IPS-11a (cell line): ENCODE measurements around the gene NSUN6.
A peak's percentile ranks its signal among the peaks of the same experiment; 100 is the strongest.

Source experiments
- H3K4me3 ChIP-seq: one replicate; pipeline ENCODE4 v1.5.1; 2013; ENCODE audit warnings: low read depth, low read length, control low read depth

Gene NSUN6, protein sequence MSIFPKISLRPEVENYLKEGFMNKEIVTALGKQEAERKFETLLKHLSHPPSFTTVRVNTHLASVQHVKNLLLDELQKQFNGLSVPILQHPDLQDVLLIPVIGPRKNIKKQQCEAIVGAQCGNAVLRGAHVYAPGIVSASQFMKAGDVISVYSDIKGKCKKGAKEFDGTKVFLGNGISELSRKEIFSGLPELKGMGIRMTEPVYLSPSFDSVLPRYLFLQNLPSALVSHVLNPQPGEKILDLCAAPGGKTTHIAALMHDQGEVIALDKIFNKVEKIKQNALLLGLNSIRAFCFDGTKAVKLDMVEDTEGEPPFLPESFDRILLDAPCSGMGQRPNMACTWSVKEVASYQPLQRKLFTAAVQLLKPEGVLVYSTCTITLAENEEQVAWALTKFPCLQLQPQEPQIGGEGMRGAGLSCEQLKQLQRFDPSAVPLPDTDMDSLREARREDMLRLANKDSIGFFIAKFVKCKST

DNA sequence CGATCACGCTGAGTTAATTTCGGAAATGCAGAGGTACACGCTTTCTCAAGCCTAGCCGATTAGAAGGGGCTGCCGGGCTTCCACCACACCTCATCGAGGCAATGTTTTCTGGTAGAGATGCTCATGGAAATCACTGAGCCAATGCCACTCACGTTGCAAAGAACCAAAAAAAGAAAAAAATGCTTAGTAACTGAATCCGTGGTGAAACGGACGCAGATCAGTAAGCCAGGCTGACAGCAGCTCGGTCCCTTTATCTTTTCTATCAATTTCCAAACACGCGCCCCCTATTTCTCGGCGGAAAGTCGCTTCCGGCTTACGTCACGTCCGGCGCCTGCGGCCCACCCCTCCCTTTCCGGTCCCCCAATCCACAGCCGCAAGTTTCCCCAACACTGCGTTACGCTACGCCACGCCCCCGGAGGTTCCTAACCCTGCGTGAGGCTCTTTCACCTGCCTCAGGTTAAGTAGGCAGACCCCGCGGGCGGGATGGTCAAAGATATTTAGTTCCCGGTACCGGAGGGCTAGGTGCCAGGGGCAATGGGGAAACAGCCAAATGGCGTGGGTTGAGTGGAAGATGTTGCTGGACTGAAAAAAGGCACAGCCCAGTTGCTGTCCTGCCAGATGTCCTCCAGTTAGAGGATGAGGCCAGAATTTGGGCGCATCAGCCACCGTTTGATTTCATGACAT lies at the start of gene NSUN6:
Gene NSUN6, minus strand, starts transcription at position 264 of the 684 bp plus-strand sequence. CDS start 384 bp downstream, outside the sequence.
- H3K4me3 ChIP-seq, result peak within 1 kb of the TSS; percentile 98

DNA sequence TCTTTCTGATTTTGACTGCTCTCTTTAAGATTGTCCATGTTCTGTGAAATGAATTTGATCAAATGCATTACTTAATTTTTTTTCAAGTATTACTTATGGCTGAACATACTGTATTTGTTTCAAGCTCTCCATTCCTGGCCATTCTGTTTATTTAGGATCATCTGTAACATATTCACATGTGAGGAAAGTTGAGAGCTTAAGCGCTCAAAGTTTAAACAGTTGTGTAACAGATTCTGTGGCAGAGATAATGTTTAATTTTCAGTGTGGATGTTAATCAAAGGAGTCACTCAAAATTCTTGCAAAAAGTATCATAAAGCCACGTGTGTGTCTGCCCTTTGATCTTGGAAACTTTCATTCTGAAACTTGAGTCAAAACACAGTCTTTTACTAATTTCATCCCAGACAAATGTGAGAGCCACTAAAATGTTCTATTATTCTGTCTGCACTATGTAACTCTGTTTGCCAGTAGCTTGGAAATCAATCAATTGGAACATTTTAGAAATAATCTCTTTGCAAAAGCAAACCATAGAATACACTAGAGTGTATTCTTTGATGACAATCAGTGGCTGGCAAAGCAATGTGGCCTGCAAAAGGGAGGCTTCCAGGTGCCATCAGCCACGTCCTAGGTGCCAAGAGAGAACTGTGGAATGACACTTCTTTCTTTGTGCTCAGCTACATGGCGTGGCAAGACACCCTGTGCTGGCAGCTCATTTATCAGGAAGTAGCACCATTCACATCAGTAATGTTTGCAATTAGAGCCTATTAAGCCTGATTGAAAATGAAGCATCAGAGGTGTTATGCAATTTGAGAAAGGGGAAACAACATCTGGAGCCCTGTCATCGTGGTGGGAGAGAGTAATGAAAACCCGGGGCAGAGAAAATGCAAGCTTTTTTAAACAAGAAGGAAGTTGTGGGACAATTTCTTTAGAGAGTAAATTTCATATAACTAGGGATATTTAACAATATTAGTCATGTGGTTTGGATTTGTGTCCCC lies 48.8 kb upstream of the NSUN6 start:
- no peak overlapping the region for H3K4me3 ChIP-seq

DNA sequence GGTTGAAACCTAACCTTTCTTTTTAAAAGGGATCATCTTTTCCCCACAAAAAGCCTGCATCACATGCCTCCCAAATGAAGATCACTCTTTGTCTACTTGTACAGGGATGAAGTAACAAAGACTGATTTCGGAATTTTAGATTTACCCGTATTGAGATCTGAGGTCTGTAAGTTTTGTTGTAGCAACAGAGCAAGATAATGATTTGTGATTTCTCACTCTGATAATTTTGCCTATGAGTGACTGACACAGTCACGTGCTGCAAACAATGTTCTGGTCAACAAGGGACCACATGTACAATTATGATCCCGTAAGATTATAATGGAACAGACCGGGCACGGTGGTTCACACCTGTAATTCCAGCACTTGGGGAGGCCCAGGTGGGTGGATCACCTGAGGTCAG lies 39.2 kb upstream of the NSUN6 start:
- no peak overlapping the region for H3K4me3 ChIP-seq

DNA sequence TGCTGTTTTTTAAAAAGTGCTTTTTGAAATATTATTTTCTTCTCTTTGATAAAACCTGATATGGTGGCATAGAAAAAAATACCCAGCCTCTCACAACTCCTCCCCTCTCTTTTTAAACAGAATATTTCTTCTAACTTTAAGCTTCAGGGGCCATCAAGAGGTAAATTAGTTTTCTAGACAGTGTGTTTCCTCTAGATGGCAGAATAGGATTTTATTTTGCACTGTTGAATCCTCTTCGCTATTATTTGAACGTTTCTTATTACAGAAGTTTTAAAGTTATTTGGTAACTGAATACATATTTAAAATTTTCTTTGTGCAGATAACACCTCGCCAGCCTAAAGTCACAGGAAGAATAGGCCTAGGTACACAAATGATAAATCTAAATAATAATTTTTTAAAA lies 38.1 kb upstream of the NSUN6 start:
- H3K4me3 ChIP-seq, result no peak overlapping the region

DNA sequence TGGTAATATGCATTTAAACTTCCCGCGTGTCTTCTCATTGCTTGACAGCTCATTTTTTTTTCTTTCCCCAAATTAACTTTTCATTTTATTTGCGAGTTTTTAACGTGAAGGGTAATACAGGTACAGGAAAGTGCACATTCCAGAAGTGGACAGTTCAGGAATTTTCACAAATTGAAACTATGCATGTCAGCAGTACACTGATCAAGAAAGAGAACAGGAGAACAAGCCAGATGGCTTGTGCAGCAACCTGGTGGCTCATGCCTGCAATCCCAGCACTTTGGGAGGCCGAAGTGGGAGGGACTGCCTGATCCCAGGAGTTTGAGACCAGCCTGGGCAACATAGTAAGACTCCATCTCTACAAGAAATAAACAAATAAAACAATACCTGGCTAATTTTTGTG lies 36.3 kb upstream of the NSUN6 start:
- H3K4me3 ChIP-seq, result no peak overlapping the region

DNA sequence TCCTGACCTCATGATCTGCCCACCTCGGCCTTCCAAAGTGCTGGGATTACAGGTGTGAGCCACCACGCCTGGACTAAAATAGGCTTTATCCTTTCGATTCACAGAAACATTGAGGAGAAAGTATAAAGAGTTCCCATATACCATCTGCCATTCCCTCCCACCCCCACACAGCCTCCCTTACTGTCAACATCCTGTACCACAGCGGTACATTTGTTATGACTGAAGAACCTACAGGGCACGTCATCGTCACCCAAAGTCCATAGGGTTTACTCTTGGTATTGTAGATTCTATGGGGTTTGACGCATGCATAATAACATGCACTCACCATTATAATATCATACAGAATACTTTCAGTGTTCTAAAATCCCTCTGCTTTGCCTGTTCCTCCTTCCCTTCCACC lies 35.8 kb upstream of the NSUN6 start:
- H3K4me3 ChIP-seq, result no peak overlapping the region

DNA sequence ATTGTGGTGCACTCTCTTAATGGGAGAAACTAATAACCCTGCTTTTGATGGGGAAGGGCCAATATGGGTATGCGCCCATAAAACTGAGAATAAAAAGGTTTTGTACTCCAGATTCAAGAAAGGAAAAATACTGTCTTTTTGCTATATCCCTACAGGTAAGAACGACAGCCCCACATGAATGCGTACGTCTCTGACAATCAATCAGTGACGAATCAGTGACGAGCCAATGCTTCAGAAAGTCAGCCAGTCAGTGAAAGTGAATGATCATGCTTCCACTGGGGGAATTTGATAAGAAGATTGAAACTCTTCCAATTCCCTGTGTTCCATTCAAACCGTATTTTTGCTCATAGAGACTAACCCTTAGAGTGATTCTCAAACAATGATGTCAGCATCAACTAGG lies 34.2 kb upstream of the NSUN6 start:
- no peak overlapping the region for H3K4me3 ChIP-seq

DNA sequence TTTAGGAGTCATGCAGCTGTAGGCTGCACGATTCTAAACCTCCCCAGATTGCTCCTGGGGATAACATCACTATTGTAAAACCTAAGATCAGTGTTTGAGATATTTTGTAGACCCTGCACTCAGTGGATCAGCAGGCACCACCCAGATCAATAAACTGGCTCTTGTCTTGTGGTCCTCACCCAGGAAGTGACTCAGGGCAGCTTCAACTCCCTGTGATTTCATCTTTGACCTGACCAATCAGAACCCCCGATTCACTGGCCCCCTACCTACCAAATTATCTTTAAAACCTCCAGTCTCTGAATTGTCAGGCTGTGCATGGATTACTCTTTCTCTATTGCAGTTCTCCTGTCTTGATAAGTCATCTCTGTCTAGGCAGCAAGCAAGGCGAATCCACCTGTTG lies 33.6 kb upstream of the NSUN6 start:
- H3K4me3 ChIP-seq, result no peak overlapping the region

DNA sequence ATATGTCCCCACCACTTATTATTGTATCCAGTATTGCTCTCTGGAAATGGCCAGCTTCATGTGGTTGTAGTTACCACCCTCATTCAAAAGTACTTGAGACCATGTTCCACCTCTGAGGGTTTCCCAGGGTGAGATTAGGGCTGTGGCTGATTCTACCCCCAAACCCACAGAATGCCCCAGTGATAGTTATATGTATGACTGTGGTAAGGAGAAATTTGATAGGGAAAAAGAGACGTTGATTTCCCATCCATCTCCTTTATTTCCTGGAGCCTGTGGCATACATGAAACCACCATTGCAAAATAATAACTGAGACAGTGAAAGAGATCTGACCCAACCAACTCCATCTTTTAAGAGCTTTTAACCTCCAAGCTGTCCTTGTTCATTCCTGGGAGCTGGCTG lies 33.0 kb upstream of the NSUN6 start:
- no peak overlapping the region for H3K4me3 ChIP-seq

DNA sequence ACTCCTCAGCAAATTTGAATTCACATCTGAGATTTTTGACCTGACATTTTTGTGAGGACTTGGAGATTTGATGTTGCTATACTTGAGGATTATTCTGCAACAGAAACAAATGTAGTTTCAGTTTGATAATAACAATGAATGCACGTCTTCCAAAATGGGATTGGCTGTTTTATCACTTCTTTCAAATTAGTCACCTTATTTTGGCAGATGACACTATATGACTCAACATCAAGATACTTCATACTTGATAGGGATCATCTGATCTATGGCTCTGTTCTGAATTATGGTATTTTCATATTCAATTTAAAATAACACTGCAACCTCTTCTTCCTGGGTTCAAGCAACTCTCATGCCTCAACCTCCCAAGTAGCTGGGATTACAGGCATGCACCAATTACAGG lies 32.0 kb upstream of the NSUN6 start:
- H3K4me3 ChIP-seq, result no peak overlapping the region

DNA sequence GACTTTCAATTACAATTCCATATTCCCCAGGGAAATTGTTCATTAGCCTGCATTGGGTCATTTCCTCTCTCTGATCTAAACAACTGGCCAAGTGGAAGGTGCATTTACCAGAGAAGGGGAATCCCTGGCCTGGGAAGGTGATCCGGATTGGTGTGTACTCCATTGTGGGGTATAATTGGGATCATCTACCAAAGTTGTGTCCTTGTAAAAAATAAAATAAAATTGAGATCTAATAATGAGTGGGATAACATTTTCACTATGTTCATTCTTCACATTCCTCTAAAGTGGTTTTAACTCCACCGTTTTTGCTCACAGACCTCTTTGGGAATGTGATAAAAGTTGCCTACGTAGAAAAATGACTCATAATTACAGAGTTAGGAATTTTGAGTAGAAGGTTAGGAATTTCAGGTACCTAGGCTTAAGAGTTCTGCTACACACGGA lies 30.6 kb upstream of the NSUN6 start:
- H3K4me3 ChIP-seq, result no peak overlapping the region

DNA sequence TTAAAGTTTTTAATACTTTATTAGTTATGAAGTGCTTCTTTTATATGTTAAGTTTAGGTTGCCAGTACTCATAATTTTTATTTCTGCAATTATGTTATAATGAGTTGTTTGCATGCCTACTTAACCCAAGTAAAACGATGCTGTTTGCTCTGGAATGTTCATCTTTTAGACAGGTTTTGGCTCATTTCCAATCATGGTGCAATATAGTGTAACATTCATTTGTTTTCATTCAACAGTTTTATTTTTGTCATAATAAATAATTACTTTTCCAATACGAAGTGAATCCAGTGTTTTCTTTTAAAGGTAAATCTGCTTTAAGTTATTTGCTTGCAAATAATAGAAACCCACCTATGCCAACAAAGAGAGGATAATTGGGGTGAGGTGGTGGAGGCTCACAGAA lies 30.0 kb upstream of the NSUN6 start:
- no peak overlapping the region for H3K4me3 ChIP-seq

DNA sequence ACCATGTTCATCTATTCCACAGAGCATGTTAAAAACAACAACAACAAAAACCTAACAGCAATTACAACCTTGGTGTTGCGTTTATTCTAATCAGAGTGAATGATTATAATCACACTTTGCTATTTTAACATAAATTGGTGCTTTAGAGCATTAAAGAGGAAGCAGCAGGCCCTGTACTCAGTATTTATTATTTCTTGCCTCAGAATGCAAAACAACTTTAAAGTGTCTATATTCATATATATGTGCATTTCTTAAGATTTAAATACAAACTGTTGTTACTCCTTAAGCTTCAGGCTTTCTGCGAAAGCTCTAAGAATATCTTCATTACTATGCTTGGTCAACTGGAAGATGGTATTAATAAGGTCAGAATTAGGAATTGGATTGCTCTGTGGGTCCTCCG lies 29.4 kb upstream of the NSUN6 start:
- no peak overlapping the region for H3K4me3 ChIP-seq

DNA sequence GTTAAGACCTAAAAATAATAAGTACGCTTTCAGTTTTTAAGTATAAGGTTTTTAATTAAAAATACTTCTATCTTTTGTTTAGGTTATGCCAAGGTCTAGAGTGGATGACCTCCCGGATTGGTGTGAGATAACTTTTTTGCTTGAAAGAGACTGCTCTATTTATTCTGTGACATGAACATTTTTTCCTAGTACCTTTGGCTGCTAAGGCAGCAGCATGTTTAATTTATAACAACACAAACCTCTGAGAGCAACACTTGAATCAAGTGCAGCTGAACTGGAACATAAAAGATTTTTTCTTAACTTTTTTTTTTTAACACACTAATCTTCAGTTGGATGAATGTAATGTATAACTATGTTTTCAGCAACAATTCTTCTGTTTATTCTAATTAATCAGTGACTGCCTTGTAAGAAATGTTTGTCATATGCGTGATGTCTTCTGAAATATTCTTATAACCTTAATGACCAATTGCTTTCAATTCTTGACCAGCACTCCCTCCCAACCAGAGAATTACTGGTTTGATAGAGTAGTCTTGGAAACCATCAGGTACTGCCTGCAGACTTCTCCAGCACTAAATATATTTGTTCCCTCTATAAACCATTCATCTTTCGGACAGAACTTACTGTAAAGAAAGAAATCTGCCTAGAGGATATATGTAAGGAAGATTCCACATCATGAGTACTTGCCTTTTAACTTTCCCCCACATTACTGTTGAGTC lies 23.9 kb upstream of the NSUN6 start:
- H3K4me3 ChIP-seq, result no peak overlapping the region

DNA sequence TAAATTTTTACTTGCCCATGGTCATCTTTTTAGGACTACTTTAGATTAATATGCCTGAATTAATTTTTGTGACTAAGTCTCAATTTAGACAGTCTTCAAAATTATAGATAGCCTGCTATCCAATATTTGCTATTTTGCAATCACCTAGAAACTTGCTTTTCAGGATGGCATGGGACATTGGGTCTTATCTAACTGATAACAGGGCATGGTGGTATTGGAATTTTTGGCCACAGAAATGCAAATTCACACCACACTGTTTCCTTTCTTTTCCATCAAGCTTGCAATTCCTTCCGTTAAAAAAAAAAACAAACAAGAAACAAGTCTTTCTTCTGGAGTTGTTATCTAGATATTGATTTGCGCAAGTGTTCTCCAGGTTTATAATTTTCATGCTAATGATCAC lies 16.6 kb upstream of the NSUN6 start:
- no peak overlapping the region for H3K4me3 ChIP-seq

DNA sequence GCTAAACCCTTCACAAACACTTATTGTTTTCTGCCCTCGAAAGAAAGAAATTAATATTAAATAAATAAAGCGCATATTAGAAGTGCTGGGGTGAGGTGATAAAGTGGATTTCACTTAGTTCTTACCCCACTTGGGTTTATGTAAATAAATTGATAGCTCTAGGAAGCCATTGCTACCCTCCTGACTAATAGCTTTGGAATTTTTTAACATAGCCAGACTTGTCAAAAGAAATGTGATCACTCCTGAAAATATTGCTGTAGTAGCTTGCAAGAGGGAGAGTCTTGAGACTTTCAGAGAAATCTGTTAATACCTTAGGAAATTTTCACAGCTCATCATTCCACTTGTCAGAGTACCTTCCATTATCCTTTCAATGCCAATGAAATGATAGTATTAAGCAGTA lies 15.4 kb upstream of the NSUN6 start:
- H3K4me3 ChIP-seq, result no peak overlapping the region

DNA sequence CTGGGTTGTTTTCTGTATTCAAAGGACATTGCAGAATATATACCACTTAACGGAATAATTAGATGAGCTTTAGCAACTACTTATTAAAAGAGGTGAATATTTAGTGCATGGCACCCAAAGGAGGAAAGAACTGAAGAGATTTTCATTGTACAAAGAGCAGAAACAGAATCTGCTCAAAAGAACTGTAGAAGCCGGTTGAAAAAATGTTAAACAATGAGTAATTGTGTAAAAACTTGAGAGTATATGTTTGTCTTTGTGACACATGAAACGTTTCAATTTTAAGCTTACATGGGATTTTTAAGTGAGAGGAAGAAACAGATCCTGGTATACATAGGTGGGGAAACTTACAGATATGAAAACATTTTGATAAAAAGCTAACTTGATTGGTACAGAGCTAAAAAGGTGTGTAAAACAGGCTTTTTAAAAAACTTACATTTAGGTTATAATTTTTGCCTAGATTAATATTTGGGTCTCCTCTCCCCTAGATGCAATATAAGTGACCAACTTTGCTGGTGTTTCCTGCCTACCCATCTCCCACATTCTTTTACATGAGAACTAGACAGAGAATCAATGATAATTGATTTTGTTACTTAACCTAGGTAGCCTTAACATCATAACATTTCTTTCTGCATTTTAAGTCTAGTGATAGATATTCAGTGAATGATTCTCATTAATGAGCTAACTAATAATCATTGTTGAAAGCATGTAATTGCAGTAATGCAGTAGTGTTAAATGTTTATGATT lies 14.6 kb upstream of the NSUN6 start:
- H3K4me3 ChIP-seq, result no peak overlapping the region

DNA sequence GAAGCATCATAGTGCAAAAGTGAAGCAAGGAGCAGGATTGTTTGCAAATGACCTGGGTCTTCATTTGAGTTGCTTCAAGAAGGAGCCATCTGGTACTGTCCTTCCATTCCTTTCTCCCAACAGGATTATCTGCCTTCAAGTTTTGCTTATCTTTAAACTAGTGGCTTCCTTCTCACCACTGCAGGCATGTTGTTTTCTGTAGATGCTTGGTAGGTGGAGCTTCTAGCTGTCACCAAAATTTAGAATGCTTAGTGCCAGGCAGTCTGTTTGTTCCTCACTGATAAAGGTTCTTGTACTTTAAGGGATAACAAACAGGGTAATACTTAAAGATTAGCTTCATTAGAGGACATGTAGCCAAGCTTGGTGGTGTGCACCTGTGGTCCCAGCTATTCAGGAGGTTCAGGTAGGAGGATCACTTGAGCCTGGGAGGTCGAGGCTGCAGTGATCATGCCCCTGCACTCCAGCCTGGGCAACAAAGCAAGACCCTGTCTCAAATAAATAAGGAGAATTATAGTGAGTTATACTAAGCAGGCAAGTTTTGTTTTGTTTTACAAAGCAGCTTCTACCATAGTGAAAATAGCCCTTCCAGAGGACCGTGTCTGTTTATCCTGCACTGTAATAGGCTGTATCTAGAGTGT lies 13.6 kb upstream of the NSUN6 start:
- H3K4me3 ChIP-seq, result no peak overlapping the region

DNA sequence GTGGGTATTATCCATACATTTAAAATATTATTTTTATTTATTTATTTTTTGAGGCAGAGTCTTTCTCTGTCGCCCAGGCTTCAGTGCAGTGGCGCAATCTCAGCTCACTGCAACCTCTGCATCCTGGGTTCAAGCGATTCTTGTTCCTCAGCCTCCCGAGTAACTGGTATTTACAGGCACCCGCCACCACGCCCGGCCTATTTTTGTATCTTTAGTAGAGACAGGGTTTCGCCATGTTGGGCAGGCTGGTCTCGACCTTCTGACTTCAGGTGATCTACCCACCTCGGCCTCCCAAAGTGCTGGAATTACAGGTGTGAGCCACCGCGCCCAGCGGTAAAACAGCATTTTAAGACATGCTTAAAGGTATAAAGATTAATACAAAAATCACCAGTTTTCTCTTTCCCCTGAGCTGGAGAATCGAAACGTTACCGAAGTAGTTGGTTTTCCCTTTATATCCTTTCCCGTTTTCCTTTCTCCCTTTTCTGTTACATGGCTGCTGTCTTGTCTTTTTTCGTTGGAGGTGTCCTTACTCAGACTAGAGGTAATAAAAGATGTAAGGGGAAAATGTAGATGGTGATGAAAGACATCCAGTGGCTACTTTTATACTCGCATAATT lies 9.5 kb upstream of the NSUN6 start:
- peak overlapping the region; percentile 8 for H3K4me3 ChIP-seq
